ENCODE data around the gene NT5C3A.
"Not testable (repeated sequence)": the region's sequence is repeated elsewhere in the genome, so short reads cannot be mapped to it uniquely, and the experiment has no call there.

Gene NT5C3A

GRCh38 chr7:33041631-33042428, 20.7 kb downstream of the NT5C3A start:
- DNase-seq (ENCODE audit: low spot score), result no peak

- no peak for DNase-seq (ENCODE audit: low spot score)
These were observed 21.6 kb downstream of the NT5C3A start for GRCh38 chr7:33040803-33041516.

GRCh38 chr7:33039903-33040292, 22.7 kb downstream of the NT5C3A start:
- no peak for DNase-seq (ENCODE audit: low spot score)

GRCh38 chr7:33039257-33039902, 23.2 kb downstream of the NT5C3A start:
- DNase-seq (ENCODE audit: low spot score), result no peak

GRCh38 chr7:33038639-33039038, 23.9 kb downstream of the NT5C3A start:
- no peak for DNase-seq (ENCODE audit: low spot score)

GRCh38 chr7:33035776-33036175, 26.8 kb downstream of the NT5C3A start:
- DNase-seq (ENCODE audit: low spot score), result no peak

GRCh38 chr7:33024189-33024757, 38.3 kb downstream of the NT5C3A start:
- DNase-seq (ENCODE audit: low spot score), result no peak

GRCh38 chr7:33012364-33012763, 50.2 kb downstream of the NT5C3A start:
- no peak for DNase-seq (ENCODE audit: low spot score)

- no peak for DNase-seq (ENCODE audit: low spot score)
These were observed 52.8 kb downstream of the NT5C3A start for GRCh38 chr7:33009734-33010133.

GRCh38 chr7:33005690-33006089, 56.9 kb downstream of the NT5C3A start:
- DNase-seq (ENCODE audit: low spot score), result not testable (repeated sequence)

- not testable (repeated sequence) for DNase-seq (ENCODE audit: low spot score)
These were observed 57.4 kb downstream of the NT5C3A start for GRCh38 chr7:33005193-33005592.

GRCh38 chr7:33004104-33004616, 58.4 kb downstream of the NT5C3A start:
- DNase-seq (ENCODE audit: low spot score), result not testable (repeated sequence)

- not testable (repeated sequence) for DNase-seq (ENCODE audit: low spot score)
These were observed 59.5 kb downstream of the NT5C3A start for GRCh38 chr7:33003111-33003510.

GRCh38 chr7:32999380-32999779, 63.2 kb downstream of the NT5C3A start:
- not testable (repeated sequence) for DNase-seq (ENCODE audit: low spot score)

GRCh38 chr7:32998361-32999171, 64.0 kb downstream of the NT5C3A start:
- not testable (repeated sequence) for DNase-seq (ENCODE audit: low spot score)

- not testable (repeated sequence) for DNase-seq (ENCODE audit: low spot score)
These were observed 64.6 kb downstream of the NT5C3A start for GRCh38 chr7:32997956-32998355.

- DNase-seq (ENCODE audit: low spot score), result not testable (repeated sequence)
These were observed 69.8 kb downstream of the NT5C3A start for GRCh38 chr7:32992750-32993149.

GRCh38 chr7:32991975-32992700, 70.4 kb downstream of the NT5C3A start:
- not testable (repeated sequence) for DNase-seq (ENCODE audit: low spot score)

- DNase-seq (ENCODE audit: low spot score), result not testable (repeated sequence)
These were observed 71.4 kb downstream of the NT5C3A start for GRCh38 chr7:32991068-32991585.

GRCh38 chr7:32988148-32988547, 74.4 kb downstream of the NT5C3A start:
- DNase-seq (ENCODE audit: low spot score), result not testable (repeated sequence)
